HG02884 (cell line): ENCODE measurements around the gene IST1.
"Not testable (repeated sequence)": the region's sequence is repeated elsewhere in the genome, so short reads cannot be mapped to it uniquely, and the experiment has no call there.

Experiments used
- ATAC-seq: cut with Tn5 transposase; IDR thresholded peaks from one replicate; pipeline ENCODE4 v1.9.1; 2021; ENCODE audit warnings: mild to moderate bottlenecking, moderate library complexity; ENCODE audit not compliant: unreplicated experiment

The IST1 gene

GRCh38 chr16:71880176-71880575 lies 15.2 kb upstream of the IST1 start:
- ATAC-seq = no peak

GRCh38 chr16:71882505-71883167 lies 12.7 kb upstream of the IST1 start:
- ATAC-seq = no peak

DNA sequence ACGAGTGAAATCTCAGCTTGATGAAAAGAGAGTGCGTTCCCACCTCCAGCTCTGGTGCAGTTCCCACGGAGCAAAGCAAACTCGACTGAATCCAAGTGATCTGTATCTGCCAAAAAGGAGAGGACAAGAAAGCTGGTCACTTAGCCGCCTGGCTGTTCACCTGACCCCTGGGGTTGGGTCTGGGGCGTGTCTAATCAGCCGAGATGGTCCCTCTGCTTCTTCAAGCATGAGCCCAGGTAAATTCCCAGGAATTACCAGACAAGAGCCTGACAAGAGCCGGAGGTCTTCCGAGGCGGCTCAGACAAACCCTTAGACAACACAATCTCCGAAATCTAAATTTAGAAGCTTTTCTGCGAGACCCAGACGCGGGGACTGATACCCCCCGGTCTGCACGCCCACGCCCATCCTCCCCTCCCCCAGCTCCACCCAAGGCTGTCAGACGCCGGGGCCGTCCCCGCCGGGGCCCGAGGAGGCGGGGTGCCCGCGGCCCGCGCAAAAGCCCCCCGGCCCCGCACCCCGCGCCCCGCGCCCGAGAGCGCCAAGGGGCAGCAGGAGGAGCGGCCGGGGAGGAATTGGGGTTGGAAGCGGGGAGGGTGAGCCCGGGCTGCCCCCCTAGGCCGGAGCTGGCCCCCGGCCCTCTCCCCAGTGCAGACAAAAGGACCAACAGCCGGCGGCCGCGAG lies 12.0 kb upstream of the IST1 start:
- ATAC-seq = peak; percentile 24

GRCh38 chr16:71883849-71884638 lies 11.3 kb upstream of the IST1 start, which contains the start of gene ZNF821:
TSS of gene ZNF821 (minus strand) at chr16:71884182. CDS start at chr16:71879946, 4,236 bp downstream.
- peak; percentile 45 for ATAC-seq

DNA sequence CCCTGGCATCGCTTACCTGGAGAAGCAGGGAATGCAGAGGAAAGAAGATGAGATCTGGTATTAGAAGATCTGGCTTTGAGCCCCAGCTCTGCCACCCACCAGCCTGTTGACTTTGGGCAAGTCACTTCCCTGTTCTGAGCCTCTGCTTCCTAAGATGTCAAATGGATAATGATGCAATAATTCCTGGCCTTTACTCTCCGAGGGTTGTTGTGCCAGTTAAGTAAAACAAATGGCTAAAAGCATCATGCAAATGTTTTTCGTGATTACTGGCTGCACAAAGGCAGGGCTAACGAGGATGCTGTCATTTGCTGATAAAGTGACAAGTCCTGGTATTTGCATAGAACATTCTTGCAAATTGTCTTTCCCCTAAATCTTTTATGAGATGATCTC lies 10.1 kb upstream of the IST1 start:
- no peak for ATAC-seq

DNA sequence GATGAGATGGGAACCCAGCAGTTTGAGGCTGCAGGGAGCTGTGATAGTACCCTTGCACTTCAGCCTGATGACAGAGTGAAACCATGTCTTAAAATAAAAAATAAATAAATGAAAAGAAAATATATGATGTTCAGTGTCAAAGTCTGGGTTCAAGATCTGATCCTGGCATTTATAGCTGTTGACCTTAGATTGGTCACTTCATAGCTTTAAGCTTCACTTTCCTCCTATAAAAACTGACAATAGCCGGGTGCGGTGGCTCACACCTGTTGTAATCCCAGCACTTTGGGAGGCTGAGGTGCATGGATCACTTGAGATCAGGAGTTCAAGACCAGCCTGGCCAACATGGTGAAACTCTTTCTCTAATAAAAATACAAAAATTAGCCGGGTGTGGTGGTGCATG lies 6.2 kb upstream of the IST1 start:
- ATAC-seq = no peak

GRCh38 chr16:71893888-71894228 lies 1.5 kb upstream of the IST1 start:
- ATAC-seq = no peak

- ATAC-seq = no peak
Observed at GRCh38 chr16:71894229-71894920, 956 bp upstream of the IST1 start.

DNA sequence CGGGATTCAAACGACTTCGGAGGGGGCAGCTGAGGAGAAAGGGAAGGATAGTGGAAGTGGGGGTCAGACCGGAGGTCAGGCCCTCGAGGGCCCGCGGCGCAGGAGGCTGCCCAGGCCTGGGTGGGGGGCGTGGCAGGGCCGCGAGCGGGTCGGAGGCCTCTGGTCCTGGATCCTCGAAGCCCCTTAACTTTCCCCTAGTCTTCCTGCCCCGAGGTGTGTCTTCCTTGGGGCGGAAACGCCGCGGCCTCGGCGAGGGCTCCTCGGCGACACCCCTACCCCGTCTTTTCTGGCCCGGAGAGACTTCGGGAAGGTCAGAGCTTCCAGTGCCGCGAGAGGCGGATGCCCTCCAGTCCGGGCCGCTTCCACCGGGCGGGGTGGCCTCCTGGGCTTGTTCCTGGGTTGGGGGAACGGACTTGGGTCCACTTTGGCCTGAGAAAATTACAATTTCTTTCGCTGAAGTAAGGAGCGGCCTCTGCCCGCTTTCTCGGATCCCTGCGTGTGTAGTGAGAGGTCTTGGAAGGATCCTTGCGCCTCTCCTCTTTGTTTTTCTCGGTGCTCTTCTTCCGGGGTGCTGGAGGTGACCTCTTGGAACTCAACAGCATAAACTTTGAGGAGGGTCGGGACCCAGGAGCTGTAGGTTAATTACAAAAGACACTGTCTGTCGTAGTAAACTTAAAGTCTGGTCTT lies 491 bp downstream of the IST1 start:
- peak; percentile 11 for ATAC-seq

DNA sequence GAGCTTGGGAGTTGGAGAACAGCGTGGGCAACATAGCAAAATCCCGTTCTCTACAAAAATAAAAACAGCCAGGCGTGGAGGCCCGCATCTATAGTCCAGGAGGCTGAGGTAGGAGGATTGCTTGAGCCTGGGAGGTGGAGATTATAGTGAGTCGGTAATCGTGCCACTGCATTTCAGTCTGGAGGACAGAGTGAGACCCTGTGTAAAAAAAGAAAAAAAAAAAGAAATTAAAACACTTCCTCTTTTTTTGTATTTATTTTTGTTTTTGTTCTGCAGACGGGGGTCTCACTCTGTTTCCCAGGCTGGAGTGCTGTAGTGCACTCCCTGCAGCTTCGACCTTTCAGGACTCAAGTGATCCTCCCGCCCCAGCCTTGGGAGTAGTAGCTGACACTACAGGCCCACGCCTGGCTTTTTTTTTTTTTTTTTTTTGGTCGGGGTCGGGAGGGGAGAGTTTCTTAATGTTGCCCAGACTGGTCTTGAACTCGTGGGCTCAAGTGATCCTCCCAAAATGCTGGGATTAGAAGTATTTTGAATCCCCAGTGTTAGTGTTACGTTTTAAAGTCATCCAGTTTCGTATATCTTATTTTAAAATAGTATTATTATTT lies 1.5 kb downstream of the IST1 start:
- ATAC-seq = no peak

GRCh38 chr16:71899171-71899570 lies 3.8 kb downstream of the IST1 start:
- no peak for ATAC-seq

DNA sequence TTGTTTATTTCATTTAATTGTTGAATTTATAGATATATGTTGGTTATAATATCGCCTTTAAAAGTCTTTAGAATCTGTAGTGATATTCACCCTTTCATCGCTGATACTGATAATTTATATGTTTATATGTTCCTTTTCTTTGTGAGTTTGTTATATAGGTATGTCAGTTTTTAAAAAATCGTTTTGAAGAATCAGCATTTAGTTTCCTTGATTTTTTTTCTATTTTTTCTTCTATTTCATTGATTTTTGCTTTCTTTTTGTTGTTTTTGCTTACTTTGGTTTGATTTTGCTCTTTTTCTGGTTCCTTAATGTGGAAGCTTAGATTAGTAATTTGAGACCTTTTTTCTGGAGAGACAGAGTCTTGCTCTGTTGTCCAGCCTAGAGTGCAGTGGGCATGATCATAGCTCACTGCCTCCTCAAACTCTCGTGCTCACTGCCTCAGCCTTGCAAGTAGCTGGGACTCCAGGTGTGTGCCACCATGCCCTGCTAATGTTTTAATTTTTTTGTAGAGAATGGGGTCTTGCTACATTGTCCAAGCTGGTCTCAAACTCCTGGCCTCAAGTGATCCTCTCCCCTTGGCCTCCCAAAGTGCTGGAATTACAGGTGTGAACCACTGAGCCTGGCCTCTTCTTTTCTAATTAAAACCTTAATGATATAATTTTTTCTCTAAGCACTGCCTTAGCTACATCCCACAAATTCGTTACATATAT lies 7.5 kb downstream of the IST1 start:
- ATAC-seq = no peak

GRCh38 chr16:71903608-71904007 lies 8.3 kb downstream of the IST1 start:
- no peak for ATAC-seq

- no peak for ATAC-seq
Observed at GRCh38 chr16:71904239-71904638, 8.9 kb downstream of the IST1 start.

- ATAC-seq = not testable (repeated sequence)
Observed at GRCh38 chr16:71905765-71906164, 10.4 kb downstream of the IST1 start.

DNA sequence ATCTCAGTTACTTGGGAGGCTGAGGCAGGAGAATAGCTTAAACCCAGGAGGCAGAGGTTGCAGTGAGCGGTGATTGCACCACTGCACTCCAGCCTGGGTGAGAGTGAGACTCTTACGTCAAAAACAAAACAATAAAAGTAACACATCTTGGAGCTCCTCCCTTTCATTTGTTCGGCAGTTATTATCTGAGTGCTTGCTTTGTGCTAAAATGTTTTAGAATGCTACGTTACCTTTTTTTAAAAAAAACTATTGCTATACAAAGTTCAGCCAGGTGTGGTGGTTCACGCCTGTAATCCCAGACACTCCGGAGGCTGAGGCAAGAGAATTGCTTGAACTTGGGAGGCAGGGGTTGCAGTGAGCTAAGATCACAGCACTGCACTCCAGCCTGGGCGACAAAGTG lies 15.8 kb downstream of the IST1 start:
- ATAC-seq = no peak

- no peak for ATAC-seq
Observed at GRCh38 chr16:71912534-71913275, 17.4 kb downstream of the IST1 start.

GRCh38 chr16:71914802-71915201 lies 19.5 kb downstream of the IST1 start:
- ATAC-seq = no peak

DNA sequence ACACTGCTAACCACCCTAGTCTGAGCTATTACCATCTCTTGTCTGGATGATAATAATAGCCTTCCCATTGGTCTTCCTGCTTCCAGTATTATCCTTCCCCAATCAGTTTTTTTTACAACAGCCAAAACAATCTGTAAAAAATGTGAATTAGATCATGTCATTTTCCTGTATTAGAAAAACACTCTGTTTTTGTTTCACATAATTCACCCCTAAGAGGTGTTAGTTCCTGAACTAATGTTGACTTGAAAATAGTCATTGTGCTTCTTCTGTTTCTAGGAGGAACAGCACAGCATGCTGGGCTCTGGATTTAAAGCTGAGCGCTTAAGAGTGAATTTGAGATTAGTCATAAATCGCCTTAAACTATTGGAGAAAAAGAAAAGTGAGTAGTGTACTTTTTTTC lies 20.0 kb downstream of the IST1 start:
- ATAC-seq = no peak
